Hepatocyte (in vitro differentiated cells): ENCODE measurements around the gene TPK1. TPM values are rescaled to one million over a fixed set of nuclear protein-coding genes. Genes with fewer than 3 reads are reported as not detected.
"Not testable (repeated sequence)": the region's sequence is repeated elsewhere in the genome, so short reads cannot be mapped to it uniquely, and the experiment has no call there.

ENCODE experiments used
- DNase-seq: peaks from one replicate; pipeline ENCODE4 v3.0.0-alpha.2; 2016; ENCODE audit warnings: low spot score
- H2AFZ ChIP-seq: fragments of 200-600 bp; sonication (generic); 2 replicates; pipeline ENCODE4 v1.6.0; 2016; ENCODE audit warnings: antibody characterized with exemption, mild to moderate bottlenecking
- H3K27ac ChIP-seq: fragments of 200-600 bp; sonication (generic); 2 replicates; pipeline ENCODE4 v1.5.1; 2016; ENCODE audit warnings: mild to moderate bottlenecking
- H3K27me3 ChIP-seq: fragments of 200-600 bp; sonication (generic); 2 replicates; pipeline ENCODE4 v1.6.1; 2016
- H3K36me3 ChIP-seq: fragments of 200-600 bp; sonication (generic); replicated peaks from 2 replicates; pipeline ENCODE4 v1.5.1; 2016; ENCODE audit warnings: low read depth; ENCODE audit not compliant: insufficient read depth
- H3K4me1 ChIP-seq: fragments of 200-600 bp; sonication (generic); 2 replicates; pipeline ENCODE4 v1.5.1; 2016; ENCODE audit warnings: mild to moderate bottlenecking, moderate library complexity; ENCODE audit not compliant: insufficient read depth
- H3K4me2 ChIP-seq: fragments of 200-600 bp; sonication (generic); 2 replicates; pipeline ENCODE4 v1.6.0; 2016
- H3K4me3 ChIP-seq: fragments of 200-600 bp; sonication (generic); 2 replicates; pipeline ENCODE4 v1.5.1; 2016; ENCODE audit warnings: mild to moderate bottlenecking
- H3K79me2 ChIP-seq: fragments of 200-600 bp; sonication (generic); 2 replicates; pipeline ENCODE4 v1.6.0; 2017; ENCODE audit warnings: mild to moderate bottlenecking
- H3K9me2 ChIP-seq: fragments of 200-600 bp; sonication (generic); replicated peaks from 2 replicates; pipeline ENCODE4 v1.6.0; 2017; ENCODE audit warnings: mild to moderate bottlenecking; ENCODE audit not compliant: insufficient read depth
- H3K9me3 ChIP-seq: fragments of 200-600 bp; sonication (generic); 2 replicates; pipeline ENCODE4 v1.5.1; 2016; ENCODE audit warnings: low read depth, mild to moderate bottlenecking
- H4K20me1 ChIP-seq: fragments of 200-600 bp; sonication (generic); 2 replicates; pipeline ENCODE4 v1.6.0; 2016; ENCODE audit warnings: mild to moderate bottlenecking; ENCODE audit not compliant: insufficient read depth, poor library complexity, severe bottlenecking
- CTCF ChIP-seq: fragments of 200-600 bp; sonication (generic); IDR thresholded peaks from 2 replicates; pipeline ENCODE4 v1.5.1; 2016; ENCODE audit warnings: antibody characterized with exemption, mild to moderate bottlenecking; ENCODE audit not compliant: poor library complexity
- EZH2 ChIP-seq: fragments of 200-600 bp; sonication (generic); IDR thresholded peaks from 2 replicates; pipeline ENCODE4 v1.6.1; 2016; ENCODE audit warnings: antibody characterized with exemption, mild to moderate bottlenecking, borderline replicate concordance
- EZH2phosphoT487 ChIP-seq: fragments of 200-600 bp; sonication (generic); IDR thresholded peaks from one replicate; pipeline ENCODE4 v1.6.1; 2018; ENCODE audit warnings: antibody characterized with exemption, mild to moderate bottlenecking, low read depth, moderate library complexity; ENCODE audit not compliant: unreplicated experiment, severe bottlenecking
- WGBS: methylation state at CpG from one replicate; pipeline ENCODE4 v1.1.6; 2016; ENCODE audit warnings: low lambda C conversion rate; ENCODE audit errors: missing lambda C conversion rate; 5-methylcytosine and 5-hydroxymethylcytosine counted together
- polyA plus RNA-seq: library from polyadenylated mRNA; unstranded; fragments of >200 nt; fragmentation: Nextera tagmentation; extraction: Ambion mirVana; gene quantifications from 2 replicates; pipeline ENCODE4 v1.2.1, GENCODE V29; 2016
- total RNA-seq: library from RNA; depleted of rRNA; stranded (reverse); fragments of >200 nt; gene quantifications from 2 replicates; pipeline ENCODE4 v1.2.3, GENCODE V29; 2014

The TPK1 gene
- total and polyA plus RNA-seq, 2 experiments from 2014 or later, result 8.7 to 9.7 TPM

GRCh38 chr7:144805627-144806239 lies 30.1 kb downstream of the TPK1 start:
- WGBS, result 91% methylated on average over 5 of the region's 5 CpGs
- H3K27me3 ChIP-seq, result no peaks in the 10 kb centered on the region
- H3K9me3 ChIP-seq, result no peaks in the 10 kb centered on the region
- no peak overlapping the region for H3K27ac ChIP-seq
- no peaks in the 10 kb centered on the region for H3K4me1 ChIP-seq
- no peaks in the 10 kb centered on the region for H4K20me1 ChIP-seq
- H3K79me2 ChIP-seq, result no peaks in the 10 kb centered on the region
- no peak overlapping the region for H2AFZ ChIP-seq
- no peak for TF ChIP-seq EZH2
- TF ChIP-seq CTCF, result no peak
- TF ChIP-seq EZH2phosphoT487, result no peak
- no peak overlapping the region for H3K4me3 ChIP-seq
- no peak for DNase-seq
- no peak overlapping the region for H3K4me2 ChIP-seq
- no peaks in the 10 kb centered on the region for H3K9me2 ChIP-seq
- H3K36me3 ChIP-seq, result no peaks in the 10 kb centered on the region

DNA sequence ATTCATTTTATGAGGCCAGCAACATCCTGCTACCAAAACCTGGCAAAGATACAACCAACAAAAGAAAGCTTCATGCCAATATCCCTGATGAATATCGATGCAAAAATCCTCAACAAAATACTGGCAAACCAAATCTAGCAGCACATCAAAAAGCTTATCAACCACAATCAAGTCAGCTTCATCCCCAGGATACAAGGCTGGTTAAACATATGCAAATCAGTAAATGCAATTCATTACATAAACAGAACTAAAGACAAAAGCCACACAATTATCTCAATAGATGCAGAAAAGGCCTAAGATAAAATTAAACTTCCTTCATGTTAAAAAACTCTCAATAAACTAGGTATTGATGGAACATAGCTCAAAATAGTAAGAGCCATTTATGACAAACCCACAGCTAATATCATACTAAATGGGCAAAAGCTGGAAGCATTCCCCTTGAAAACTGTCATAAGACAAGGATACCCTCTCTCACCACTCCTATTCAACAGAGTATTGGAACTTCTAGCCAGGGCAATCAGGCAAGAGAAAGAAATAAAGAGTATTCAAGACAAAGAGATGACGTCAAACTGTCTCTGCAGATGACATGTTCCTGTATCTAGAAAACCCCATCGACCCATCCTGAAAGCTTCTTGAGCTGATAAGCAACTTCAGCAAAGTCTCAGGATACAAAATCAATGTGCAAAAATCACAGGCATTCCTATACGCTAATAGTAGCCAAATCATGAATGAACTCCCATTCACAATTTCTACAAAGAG lies 35.0 kb downstream of the TPK1 start:
- not testable (repeated sequence) for H3K27me3 ChIP-seq, H4K20me1 ChIP-seq, DNase-seq, H3K9me3 ChIP-seq, H3K4me3 ChIP-seq, H3K9me2 ChIP-seq, H3K4me2 ChIP-seq, H3K4me1 ChIP-seq, H3K79me2 ChIP-seq, H3K27ac ChIP-seq, H3K36me3 ChIP-seq, H2AFZ ChIP-seq
- 91% methylated on average over 4 of the region's 4 CpGs for WGBS

- no peaks in the 10 kb centered on the region for H3K9me2 ChIP-seq
- no peaks in the 10 kb centered on the region for H3K79me2 ChIP-seq
- no peak overlapping the region for H2AFZ ChIP-seq
- H3K9me3 ChIP-seq, result no peaks in the 10 kb centered on the region
- DNase-seq, result no peak
- no peaks in the 10 kb centered on the region for H3K27me3 ChIP-seq
- no peaks in the 10 kb centered on the region for H3K4me1 ChIP-seq
- no peak overlapping the region for H3K4me3 ChIP-seq
- no peaks in the 10 kb centered on the region for H3K36me3 ChIP-seq
- H3K4me2 ChIP-seq, result no peak overlapping the region
- WGBS, result 88% methylated on average over 5 of the region's 5 CpGs
- no peaks in the 10 kb centered on the region for H4K20me1 ChIP-seq
- H3K27ac ChIP-seq, result no peak overlapping the region
- TF ChIP-seq EZH2phosphoT487 (no peak), EZH2 (no peak), CTCF (no peak)
Measured at GRCh38 chr7:144796919-144797318, 38.9 kb downstream of the TPK1 start.

DNA sequence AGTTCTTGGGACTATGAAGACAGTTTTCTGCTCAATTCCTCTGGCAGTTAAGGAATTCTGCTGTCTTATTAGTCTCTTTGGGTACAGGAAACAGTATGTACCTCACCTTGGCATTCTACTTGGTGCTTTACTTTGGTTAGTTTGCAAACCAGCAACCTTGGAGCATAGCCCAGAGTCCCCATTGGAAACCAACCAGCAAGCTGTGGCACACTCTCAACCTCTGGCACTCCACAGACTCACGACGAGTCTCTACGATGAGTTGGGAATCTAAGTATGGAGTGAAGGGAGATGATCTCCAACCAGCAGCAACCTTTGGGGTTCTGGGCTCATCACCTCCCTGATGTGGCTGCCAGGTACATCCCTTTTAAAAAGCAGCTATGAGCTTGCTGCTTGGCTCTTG lies 43.8 kb downstream of the TPK1 start:
- Histone ChIP-seq H2AFZ (no peak overlapping the region), H4K20me1 (no peaks in the 10 kb centered on the region), H3K36me3 (no peaks in the 10 kb centered on the region), H3K9me2 (no peaks in the 10 kb centered on the region), H3K9me3 (no peaks in the 10 kb centered on the region), H3K27me3 (no peaks in the 10 kb centered on the region), H3K27ac (no peak overlapping the region), H3K4me3 (no peak overlapping the region), H3K4me1 (no peaks in the 10 kb centered on the region), H3K79me2 (no peaks in the 10 kb centered on the region), H3K4me2 (no peak overlapping the region)
- TF ChIP-seq EZH2, result no peak
- no peak for DNase-seq
- WGBS, result 95% methylated on average over 3 of the region's 3 CpGs
